CD4-positive, CD25-positive, alpha-beta regulatory T cell (primary cell): ENCODE measurements around the gene ATXN7L3. TPM values are rescaled to one million over a fixed set of nuclear protein-coding genes. Genes with fewer than 3 reads are reported as not detected.
"Not testable (repeated sequence)": the region's sequence is repeated elsewhere in the genome, so short reads cannot be mapped to it uniquely, and the experiment has no call there.

Experiments used
- ATAC-seq, 2 donors: fragments of 150-1000 bp; cut with Tn5 transposase; one replicate each; pipeline ENCODE4 v1.10.0; 2021; ENCODE audit warnings: low read depth in 2 of 2, moderate number of reproducible peaks in 2 of 2, moderate library complexity in 1 of 2
- DNase-seq, 3 donors: peaks; one replicate each; pipeline versions ENCODE4 v3.0.0 to v3.0.0-alpha.2; 2012 to 2022; ENCODE audit warnings: mixed read lengths in 1 of 3
- H3K27ac ChIP-seq: one replicate; pipeline ENCODE4 v1.7.0; 2013; ENCODE audit warnings: mild to moderate bottlenecking, low read length; ENCODE audit not compliant: insufficient read depth, poor library complexity, severe bottlenecking
- H3K27me3 ChIP-seq: one replicate; pipeline ENCODE4 v1.7.0; 2013; ENCODE audit warnings: low read length; ENCODE audit not compliant: control insufficient read depth, insufficient read depth
- H3K36me3 ChIP-seq: one replicate; pipeline ENCODE4 v1.7.0; 2013; ENCODE audit warnings: mild to moderate bottlenecking, low read length, moderate library complexity; ENCODE audit not compliant: control insufficient read depth, insufficient read depth
- H3K4me1 ChIP-seq: 2 replicates; pipeline ENCODE4 v1.7.0; 2013; ENCODE audit warnings: mild to moderate bottlenecking, low read length; ENCODE audit not compliant: insufficient read depth, control insufficient read depth, poor library complexity, severe bottlenecking
- H3K4me3 ChIP-seq: one replicate; pipeline ENCODE4 v1.7.0; 2013; ENCODE audit warnings: low read depth, mild to moderate bottlenecking, low read length, moderate library complexity
- H3K9me3 ChIP-seq, 2 experiments: 1 replicate in 1 of 2; 2 replicates in 1 of 2; pipeline ENCODE4 v1.7.0; 2013; ENCODE audit warnings: low read length in 2 of 2, mild to moderate bottlenecking in 1 of 2, moderate library complexity in 1 of 2; ENCODE audit not compliant: control insufficient read depth in 2 of 2
- H3K27ac Mint-ChIP-seq, 3 donors: one replicate each; pipeline ENCODE4 v1.8.0; 2020 to 2022; ENCODE audit warnings: mild to moderate bottlenecking in 3 of 3, mixed read lengths in 3 of 3, moderate library complexity in 2 of 3
- H3K27me3 Mint-ChIP-seq: one replicate; pipeline ENCODE4 v1.8.0; 2022; ENCODE audit warnings: mild to moderate bottlenecking, mixed read lengths
- H3K36me3 Mint-ChIP-seq: one replicate; pipeline ENCODE4 v1.8.0; 2020; ENCODE audit warnings: mixed read lengths
- H3K4me1 Mint-ChIP-seq, 4 donors: one replicate each; pipeline ENCODE4 v1.8.0; 2020 to 2022; ENCODE audit warnings: mixed read lengths in 4 of 4, mild to moderate bottlenecking in 1 of 4
- H3K4me3 Mint-ChIP-seq, 4 donors: one replicate each; pipeline ENCODE4 v1.8.0; 2020 to 2022; ENCODE audit warnings: mild to moderate bottlenecking in 4 of 4, mixed read lengths in 4 of 4, moderate library complexity in 3 of 4
- H3K9me3 Mint-ChIP-seq, 7 donors: one replicate each; pipeline ENCODE4 v1.8.0; 2020 to 2022; ENCODE audit warnings: mixed read lengths in 7 of 7, mild to moderate bottlenecking in 3 of 7, moderate library complexity in 2 of 7
- polyA plus RNA-seq, 4 donors: library from polyadenylated mRNA; unstranded; fragments of 300-500 nt; fragmentation: Illumina TruSeq; gene quantifications; one replicate each; pipeline ENCODE4 v1.2.3, GENCODE V29; 2021
- total RNA-seq: library from RNA; stranded (reverse); gene quantifications from one replicate; pipeline ENCODE4 v1.2.3, GENCODE V29; 2022

ATXN7L3 gene, protein sequence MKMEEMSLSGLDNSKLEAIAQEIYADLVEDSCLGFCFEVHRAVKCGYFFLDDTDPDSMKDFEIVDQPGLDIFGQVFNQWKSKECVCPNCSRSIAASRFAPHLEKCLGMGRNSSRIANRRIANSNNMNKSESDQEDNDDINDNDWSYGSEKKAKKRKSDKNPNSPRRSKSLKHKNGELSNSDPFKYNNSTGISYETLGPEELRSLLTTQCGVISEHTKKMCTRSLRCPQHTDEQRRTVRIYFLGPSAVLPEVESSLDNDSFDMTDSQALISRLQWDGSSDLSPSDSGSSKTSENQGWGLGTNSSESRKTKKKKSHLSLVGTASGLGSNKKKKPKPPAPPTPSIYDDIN
- total RNA-seq (103 TPM), polyA plus RNA-seq (10 to 100 TPM; 10.3 to 16.1 (median 12.6) TPM)

DNA sequence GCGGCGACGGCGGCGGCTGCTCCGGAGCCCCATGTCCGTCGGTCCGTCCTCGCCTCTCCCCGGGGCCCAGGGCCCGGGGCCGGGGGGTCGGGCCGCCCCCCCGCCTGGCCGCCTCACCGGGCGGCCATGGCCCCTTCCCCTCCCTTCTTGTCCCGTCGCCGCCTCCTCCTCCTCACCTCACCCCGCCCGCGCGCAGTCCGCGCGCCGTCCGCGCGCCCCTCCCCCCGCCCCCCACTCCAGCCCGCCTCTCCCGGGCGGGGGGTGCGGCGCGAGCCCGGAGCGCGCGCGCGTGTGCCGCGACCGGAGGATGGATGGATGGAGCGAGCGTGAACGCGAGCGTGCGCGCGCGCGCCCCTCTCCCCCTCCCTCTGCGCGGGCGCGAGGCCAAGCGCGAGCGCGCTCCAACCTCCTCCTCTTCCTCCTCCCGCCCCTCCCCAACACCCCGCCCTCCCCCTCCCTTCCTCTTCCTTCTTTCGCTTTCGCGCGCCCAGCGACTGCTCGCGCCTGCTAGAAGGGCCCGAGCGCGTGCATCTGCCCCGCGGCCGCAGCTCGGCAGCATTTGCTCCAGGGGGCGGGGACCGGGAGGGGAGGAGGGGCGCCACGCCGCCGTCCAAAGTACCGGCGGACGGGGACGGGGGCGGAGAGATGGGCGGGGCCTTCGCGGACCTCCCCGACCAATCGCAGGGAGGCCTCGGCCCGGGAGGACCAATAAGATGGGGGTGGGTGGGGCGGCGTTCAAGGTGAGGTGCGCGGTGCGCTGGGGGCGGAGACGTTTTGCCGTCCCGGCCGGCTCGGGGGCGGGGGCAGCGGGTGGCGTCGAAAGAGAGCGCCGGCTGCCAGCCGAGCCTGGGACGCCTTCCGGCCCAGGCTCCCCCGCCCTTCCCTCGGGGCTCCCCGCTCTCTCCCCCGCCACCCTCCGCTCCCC, at the start of gene ATXN7L3:
Gene ATXN7L3 (minus strand): TSS at position 332 of the 925 bp plus-strand sequence. CDS start 1,814 bp downstream, outside the sequence.
- H3K4me1 Mint-ChIP-seq: peaks cover 22 to 50% (median 33%) of the 10 kb centered on the region in 4 donors
- H3K9me3 Mint-ChIP-seq: no peaks in the 10 kb centered on the region
- peak within 1 kb of the TSS; percentile 72 for H3K4me3 ChIP-seq

DNA sequence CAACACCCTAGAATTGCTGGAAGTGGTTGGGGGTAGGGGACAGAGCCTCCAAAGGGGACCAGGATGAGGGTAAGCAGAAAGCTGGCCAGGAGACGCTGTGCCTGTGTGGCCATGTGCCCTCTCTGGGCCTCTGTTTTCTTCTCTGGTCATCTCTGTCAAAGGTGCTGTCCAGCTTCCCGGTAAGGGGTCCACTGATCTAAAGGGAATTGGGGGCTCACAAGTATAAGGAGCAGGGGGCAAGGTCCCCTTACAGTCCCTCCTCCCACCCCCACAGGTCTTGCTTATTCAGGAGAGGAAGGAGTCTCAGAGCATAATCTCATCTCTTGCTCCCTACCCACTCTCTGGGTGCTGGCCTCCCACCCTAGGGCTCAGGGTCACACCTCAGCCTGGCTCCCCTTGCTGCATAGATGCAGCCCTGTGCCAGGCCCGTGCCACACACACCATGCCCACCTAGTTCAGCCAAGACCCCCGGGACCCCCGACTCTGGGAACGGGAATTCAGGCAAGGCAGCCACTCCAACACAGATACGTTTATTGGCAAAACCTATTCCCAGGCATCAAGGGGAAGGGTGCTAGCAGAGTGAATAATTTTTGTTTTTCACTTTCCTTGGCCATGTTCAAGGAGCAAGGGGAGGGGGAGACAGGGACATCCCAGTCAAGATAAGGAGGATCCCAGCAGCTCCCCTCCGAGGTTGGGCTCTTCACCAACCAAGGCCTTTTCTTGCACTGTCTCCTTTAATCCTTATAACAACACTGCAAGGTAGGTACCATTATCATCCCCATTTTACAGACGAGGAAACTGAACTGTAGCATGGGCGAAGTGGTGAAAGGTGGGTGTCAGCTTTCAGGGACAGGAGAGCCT, 48.4 kb upstream of the ATXN7L3 start:
- Histone ChIP-seq H3K9me3 (no peaks in the 10 kb centered on the region), H3K27me3 (no peaks in the 10 kb centered on the region), H3K4me1 (peaks cover 37% of the 10 kb centered on the region), H3K36me3 (no peaks in the 10 kb centered on the region), H3K4me3 (no peak overlapping the region), H3K27ac (no peak overlapping the region)
- Mint-ChIP-seq H3K27me3 (peaks cover 4% of the 10 kb centered on the region), H3K4me3 (peak overlapping the region in 1 of 4 donors; percentile 58), H3K4me1 (peaks cover 12 to 44% (median 28%) of the 10 kb centered on the region in 4 donors), H3K27ac (no peak overlapping the region), H3K9me3 (peaks cover 0 to 3% (median 0%) of the 10 kb centered on the region in 7 donors), H3K36me3 (no peaks in the 10 kb centered on the region)
- ATAC-seq: no peak
- DNase-seq: no peak

More for the DNA sequence above, at the start of gene ATXN7L3:
- H3K27me3 ChIP-seq: no peaks in the 10 kb centered on the region
- H3K4me1 ChIP-seq: peaks cover 32% of the 10 kb centered on the region
- DNase-seq: peak; percentile 97 to 99 (median 99)
- peak within 1 kb of the TSS; percentile 90 to 94 (median 92) for H3K4me3 Mint-ChIP-seq
- H3K9me3 ChIP-seq: no peaks in the 10 kb centered on the region
- H3K36me3 ChIP-seq: peaks cover 22% of the 10 kb centered on the region
- peak within 1 kb of the TSS; percentile 95 to 98 (median 95) for H3K27ac Mint-ChIP-seq
- H3K36me3 Mint-ChIP-seq: peaks cover 18% of the 10 kb centered on the region
- H3K27ac ChIP-seq: peak within 1 kb of the TSS; percentile 89
- ATAC-seq: peak; percentile 82 to 88
- no peaks in the 10 kb centered on the region for H3K27me3 Mint-ChIP-seq

DNA sequence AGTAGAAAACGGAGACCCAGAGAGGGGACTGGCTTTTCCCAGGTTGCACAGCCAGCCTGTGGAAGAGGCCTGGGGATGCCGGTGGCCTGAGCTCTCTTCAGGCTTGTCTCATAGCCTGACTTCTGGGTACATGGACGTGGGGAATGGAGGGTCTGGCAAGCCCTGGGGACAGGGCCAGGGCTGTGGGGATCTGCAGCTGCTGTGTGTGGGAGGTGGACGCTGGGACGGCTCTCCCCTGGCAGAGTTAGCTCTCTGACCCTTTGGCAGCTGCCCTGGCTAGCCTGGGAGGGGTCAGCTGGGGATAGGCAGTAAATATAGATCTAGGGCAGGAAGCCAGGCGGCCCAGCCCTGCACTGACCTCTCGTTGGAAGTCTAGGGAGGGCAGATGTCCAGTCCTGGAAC, 47.8 kb upstream of the ATXN7L3 start:
- H3K36me3 ChIP-seq: no peaks in the 10 kb centered on the region
- H3K27me3 Mint-ChIP-seq: peaks cover 4% of the 10 kb centered on the region
- H3K27me3 ChIP-seq: no peaks in the 10 kb centered on the region
- H3K27ac Mint-ChIP-seq: peak overlapping the region in 1 of 3 donors; percentile 49
- no peak overlapping the region for H3K27ac ChIP-seq
- ATAC-seq (no peak), DNase-seq (no peak)
- H3K9me3 ChIP-seq: no peaks in the 10 kb centered on the region
- H3K4me1 ChIP-seq: peaks cover 37% of the 10 kb centered on the region
- no peak overlapping the region for H3K4me3 ChIP-seq
- H3K36me3 Mint-ChIP-seq: no peaks in the 10 kb centered on the region
- H3K4me3 Mint-ChIP-seq: peak overlapping the region in 2 of 4 donors; percentile 46 to 58
- H3K9me3 Mint-ChIP-seq: peaks cover 0 to 3% (median 0%) of the 10 kb centered on the region in 7 donors
- H3K4me1 Mint-ChIP-seq: peaks cover 15 to 43% (median 29%) of the 10 kb centered on the region in 4 donors

GRCh38 chr17:44241106-44241624, 41.5 kb upstream of the ATXN7L3 start:
- Histone ChIP-seq H3K9me3 (no peaks in the 10 kb centered on the region), H3K4me3 (no peak overlapping the region), H3K36me3 (no peaks in the 10 kb centered on the region), H3K27me3 (no peaks in the 10 kb centered on the region), H3K27ac (no peak overlapping the region), H3K4me1 (peaks cover 11% of the 10 kb centered on the region)
- H3K36me3 Mint-ChIP-seq: no peaks in the 10 kb centered on the region
- peaks cover 8 to 13% (median 12%) of the 10 kb centered on the region in 4 donors for H3K4me1 Mint-ChIP-seq
- H3K4me3 Mint-ChIP-seq: no peak overlapping the region
- H3K27ac Mint-ChIP-seq: no peak overlapping the region
- no peak for DNase-seq
- H3K9me3 Mint-ChIP-seq: peaks cover 0 to 3% (median 0%) of the 10 kb centered on the region in 7 donors
- H3K27me3 Mint-ChIP-seq: peaks cover 4% of the 10 kb centered on the region
- ATAC-seq: no peak

GRCh38 chr17:44237886-44238285, 38.2 kb upstream of the ATXN7L3 start:
- H3K27me3 ChIP-seq, H3K36me3 ChIP-seq, H3K4me1 ChIP-seq, H3K4me3 ChIP-seq, H3K4me3 Mint-ChIP-seq, H3K9me3 ChIP-seq, DNase-seq, H3K9me3 Mint-ChIP-seq, ATAC-seq, H3K4me1 Mint-ChIP-seq, H3K27ac Mint-ChIP-seq, H3K36me3 Mint-ChIP-seq, H3K27me3 Mint-ChIP-seq, H3K27ac ChIP-seq: not testable (repeated sequence)

- H3K9me3 ChIP-seq: no peaks in the 10 kb centered on the region
- Mint-ChIP-seq H3K27ac (no peak overlapping the region), H3K27me3 (peaks cover 18% of the 10 kb centered on the region), H3K9me3 (no peaks in the 10 kb centered on the region), H3K4me1 (peaks cover 0 to 6% (median 2%) of the 10 kb centered on the region in 4 donors), H3K4me3 (no peak overlapping the region), H3K36me3 (no peaks in the 10 kb centered on the region)
- H3K27ac ChIP-seq: no peak overlapping the region
- H3K36me3 ChIP-seq: no peaks in the 10 kb centered on the region
- no peak overlapping the region for H3K4me3 ChIP-seq
- no peaks in the 10 kb centered on the region for H3K4me1 ChIP-seq
- DNase-seq (no peak), ATAC-seq (no peak)
- no peaks in the 10 kb centered on the region for H3K27me3 ChIP-seq
Measured at GRCh38 chr17:44236444-44236991, 36.8 kb upstream of the ATXN7L3 start.

GRCh38 chr17:44235583-44235936, 35.9 kb upstream of the ATXN7L3 start:
- no peaks in the 10 kb centered on the region for H3K36me3 Mint-ChIP-seq
- peaks cover 0 to 6% (median 2%) of the 10 kb centered on the region in 4 donors for H3K4me1 Mint-ChIP-seq
- no peaks in the 10 kb centered on the region for H3K9me3 Mint-ChIP-seq
- no peak overlapping the region for H3K27ac Mint-ChIP-seq
- Histone ChIP-seq H3K9me3 (no peaks in the 10 kb centered on the region), H3K4me3 (no peak overlapping the region), H3K27ac (no peak overlapping the region), H3K27me3 (no peaks in the 10 kb centered on the region), H3K36me3 (no peaks in the 10 kb centered on the region), H3K4me1 (no peaks in the 10 kb centered on the region)
- no peak for DNase-seq
- peaks cover 21% of the 10 kb centered on the region for H3K27me3 Mint-ChIP-seq
- H3K4me3 Mint-ChIP-seq: no peak overlapping the region
- ATAC-seq: no peak
